CD1c-positive myeloid dendritic cell (primary cell): ENCODE results near the gene CAMTA1.

Experiments used
- DNase-seq: peaks from one replicate; pipeline ENCODE4 v3.0.0-alpha.2; 2016; ENCODE audit errors: extremely low spot score

Gene CAMTA1, protein sequence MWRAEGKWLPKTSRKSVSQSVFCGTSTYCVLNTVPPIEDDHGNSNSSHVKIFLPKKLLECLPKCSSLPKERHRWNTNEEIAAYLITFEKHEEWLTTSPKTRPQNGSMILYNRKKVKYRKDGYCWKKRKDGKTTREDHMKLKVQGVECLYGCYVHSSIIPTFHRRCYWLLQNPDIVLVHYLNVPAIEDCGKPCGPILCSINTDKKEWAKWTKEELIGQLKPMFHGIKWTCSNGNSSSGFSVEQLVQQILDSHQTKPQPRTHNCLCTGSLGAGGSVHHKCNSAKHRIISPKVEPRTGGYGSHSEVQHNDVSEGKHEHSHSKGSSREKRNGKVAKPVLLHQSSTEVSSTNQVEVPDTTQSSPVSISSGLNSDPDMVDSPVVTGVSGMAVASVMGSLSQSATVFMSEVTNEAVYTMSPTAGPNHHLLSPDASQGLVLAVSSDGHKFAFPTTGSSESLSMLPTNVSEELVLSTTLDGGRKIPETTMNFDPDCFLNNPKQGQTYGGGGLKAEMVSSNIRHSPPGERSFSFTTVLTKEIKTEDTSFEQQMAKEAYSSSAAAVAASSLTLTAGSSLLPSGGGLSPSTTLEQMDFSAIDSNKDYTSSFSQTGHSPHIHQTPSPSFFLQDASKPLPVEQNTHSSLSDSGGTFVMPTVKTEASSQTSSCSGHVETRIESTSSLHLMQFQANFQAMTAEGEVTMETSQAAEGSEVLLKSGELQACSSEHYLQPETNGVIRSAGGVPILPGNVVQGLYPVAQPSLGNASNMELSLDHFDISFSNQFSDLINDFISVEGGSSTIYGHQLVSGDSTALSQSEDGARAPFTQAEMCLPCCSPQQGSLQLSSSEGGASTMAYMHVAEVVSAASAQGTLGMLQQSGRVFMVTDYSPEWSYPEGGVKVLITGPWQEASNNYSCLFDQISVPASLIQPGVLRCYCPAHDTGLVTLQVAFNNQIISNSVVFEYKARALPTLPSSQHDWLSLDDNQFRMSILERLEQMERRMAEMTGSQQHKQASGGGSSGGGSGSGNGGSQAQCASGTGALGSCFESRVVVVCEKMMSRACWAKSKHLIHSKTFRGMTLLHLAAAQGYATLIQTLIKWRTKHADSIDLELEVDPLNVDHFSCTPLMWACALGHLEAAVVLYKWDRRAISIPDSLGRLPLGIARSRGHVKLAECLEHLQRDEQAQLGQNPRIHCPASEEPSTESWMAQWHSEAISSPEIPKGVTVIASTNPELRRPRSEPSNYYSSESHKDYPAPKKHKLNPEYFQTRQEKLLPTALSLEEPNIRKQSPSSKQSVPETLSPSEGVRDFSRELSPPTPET (N-terminal part only)

GRCh38 chr1:6785318-6785727 lies at the start of gene CAMTA1:
Gene CAMTA1, plus strand, starts transcription at chr1:6785454. Its CDS starts 77 bp downstream, at chr1:6785531.
- no peak for DNase-seq

DNA sequence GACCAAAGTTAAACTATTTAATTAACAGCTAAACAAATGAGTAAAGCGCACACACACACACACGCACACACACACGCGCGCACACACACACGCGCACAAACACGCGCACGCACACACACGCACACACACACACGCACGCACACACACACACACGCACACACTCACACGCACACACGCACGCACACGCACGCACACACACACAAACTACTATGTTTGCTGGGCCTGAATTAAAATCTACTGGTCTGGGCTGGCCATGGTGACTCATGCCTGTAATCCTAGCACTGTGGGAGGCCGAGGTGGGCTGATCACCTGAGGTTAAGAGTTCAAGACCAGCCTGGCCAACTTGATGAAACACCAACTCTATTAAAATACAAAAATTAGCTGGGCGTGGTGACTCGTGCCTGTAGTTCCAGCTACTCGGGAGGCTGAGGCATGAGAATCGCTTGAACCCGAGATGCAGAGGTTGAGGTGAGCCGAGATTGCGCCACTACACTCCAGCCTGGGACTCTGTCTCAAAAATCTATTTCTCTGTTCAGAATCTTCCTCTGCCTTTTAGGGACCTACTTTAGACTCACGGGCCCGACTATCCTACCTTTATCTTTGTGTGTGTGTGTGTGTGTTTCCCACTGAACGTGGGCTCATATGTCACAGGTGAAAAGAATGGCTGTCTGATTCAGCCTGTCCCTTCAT lies 46.1 kb upstream of the CAMTA1 start:
- DNase-seq = no peak

DNA sequence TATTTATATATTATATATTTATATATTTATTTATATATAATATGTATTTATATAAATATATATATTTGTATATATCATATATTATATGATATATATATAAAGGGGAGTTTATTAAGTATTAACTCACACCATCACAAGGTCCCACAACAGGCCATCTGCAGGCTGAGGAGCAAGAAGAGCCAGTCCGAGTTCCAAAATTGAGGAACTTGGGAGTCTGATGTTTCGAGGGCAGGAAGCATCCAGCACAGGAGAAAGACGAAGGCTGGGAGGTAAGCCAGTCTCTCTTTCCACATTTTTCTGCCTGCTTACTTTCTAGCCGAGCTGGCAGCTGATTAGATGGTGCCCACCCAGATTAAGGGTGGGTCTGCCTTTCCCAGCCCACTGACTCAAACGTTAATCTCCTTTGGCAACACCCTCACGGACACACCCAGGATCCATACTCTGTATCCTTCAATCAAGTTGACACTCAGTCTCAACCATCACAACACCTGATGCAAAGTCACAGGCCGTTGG lies 42.5 kb upstream of the CAMTA1 start:
- peak; percentile 35 for DNase-seq

GRCh38 chr1:6743189-6744101 lies 41.8 kb upstream of the CAMTA1 start:
- peak; percentile 76 for DNase-seq

DNA sequence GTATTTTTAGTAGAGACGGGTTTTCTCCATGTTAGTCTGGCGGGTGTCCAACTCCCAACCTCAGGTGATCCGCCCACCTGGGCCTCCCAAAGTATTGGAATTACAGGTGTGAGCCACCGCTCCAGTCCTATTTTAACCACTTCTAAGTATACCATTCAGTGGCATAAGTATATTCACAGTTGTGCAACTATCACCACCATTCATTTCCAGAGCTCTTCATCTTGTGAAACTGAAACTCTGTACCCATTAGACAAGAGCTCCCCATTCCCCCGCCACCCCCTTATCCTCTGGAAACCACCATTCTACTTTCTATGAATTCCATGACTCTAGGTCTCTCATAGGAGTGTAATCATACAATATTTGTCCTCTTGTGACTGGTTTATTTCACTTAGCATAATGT lies 40.2 kb upstream of the CAMTA1 start:
- DNase-seq = peak; percentile 52

GRCh38 chr1:6747674-6748073 lies 37.6 kb upstream of the CAMTA1 start:
- DNase-seq = peak; percentile 50

DNA sequence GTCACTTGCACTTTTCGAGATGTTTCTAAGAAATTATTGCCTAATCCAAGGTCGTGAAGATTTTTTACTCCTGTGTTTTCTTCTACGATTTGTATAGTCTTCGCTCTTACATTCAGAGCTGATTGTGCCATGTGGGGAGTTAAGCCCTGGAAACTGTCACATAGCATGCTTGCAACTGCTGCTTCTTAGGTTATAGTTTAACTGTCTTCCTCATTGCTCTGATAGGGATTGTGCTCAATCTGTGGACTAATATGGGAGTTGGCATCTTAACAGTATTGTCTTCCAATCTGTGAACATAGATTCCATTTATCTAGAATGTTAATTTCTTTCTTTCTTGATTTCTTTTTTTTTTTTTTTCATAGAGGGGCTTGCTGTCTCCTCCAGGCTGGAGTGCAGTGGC lies 34.8 kb upstream of the CAMTA1 start:
- DNase-seq = no peak

DNA sequence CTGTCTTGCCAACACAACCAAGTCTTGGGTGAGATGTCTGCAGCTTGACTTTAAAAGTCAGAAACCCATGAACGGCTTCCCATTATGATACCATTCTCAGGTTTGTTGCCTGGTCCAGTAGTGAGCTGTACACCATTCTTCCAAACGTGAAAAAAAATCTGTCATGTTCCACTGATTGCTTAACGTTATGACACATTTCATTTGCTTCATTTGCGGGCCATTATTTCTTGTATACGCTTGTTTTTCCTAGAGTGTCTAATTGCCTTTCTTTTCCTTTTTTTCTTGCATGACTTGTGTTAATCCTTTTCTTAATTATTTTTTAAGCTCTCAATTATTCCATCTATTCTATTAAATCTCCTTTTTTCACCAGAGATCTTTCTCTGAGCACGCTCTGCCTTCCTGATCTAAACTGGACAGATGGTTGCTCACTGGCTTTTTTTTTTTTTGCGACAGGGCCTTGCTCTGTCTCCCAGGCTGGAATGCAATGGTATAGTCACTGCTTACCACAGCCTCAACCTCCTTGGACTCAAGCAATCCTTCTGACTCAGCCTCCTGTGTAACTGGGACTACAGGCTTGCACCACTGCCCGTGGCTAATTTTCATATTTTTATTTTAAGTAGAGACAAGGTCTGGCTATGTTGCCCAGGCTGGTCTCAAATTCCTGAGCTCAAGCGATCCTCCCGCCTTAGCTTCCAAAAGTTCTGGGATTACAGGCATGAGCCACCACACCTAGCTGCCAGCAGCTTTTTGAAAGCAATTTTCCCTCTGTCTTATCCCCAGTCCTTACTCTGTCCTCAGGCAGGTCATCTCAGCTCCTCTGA lies 31.7 kb upstream of the CAMTA1 start:
- no peak for DNase-seq

- no peak for DNase-seq
Observed at GRCh38 chr1:6756457-6756856, 28.8 kb upstream of the CAMTA1 start.

DNA sequence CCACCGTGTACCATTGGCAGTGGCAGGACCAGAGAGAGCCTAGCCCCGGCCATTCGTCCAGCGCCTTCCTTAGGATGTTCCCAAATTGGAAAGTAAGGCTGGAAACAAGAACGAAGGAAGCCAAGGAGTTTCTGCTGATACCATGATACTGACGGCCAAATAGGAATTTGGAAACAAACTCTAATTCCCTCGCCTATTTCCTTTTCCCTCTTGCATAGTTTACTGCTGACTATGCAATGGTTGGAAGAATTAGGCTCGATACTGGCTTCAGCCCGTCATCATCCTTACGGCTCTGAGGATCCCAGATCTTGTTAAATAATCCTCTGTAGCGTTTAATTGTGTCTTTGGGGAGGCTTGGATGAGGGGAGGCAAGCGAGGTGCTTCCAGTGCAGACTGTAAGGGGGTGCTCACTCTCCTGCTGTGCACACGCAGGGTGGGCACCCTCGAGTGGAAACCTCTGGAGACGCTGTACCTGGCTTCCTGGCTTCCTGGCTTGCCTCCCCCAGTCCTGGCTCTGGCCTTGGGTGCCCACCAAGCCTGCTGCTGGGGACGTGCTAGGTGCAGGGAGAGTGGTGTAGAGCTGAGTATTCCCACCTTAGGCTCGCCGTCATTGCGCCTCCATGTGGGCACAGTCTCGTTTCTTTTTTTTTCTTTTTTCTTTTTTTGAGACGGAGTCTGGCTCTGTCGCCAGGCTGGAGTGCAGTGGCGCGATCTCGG lies 27.4 kb upstream of the CAMTA1 start:
- no peak for DNase-seq

- DNase-seq = no peak
Observed at GRCh38 chr1:6761196-6761737, 24.0 kb upstream of the CAMTA1 start.

DNA sequence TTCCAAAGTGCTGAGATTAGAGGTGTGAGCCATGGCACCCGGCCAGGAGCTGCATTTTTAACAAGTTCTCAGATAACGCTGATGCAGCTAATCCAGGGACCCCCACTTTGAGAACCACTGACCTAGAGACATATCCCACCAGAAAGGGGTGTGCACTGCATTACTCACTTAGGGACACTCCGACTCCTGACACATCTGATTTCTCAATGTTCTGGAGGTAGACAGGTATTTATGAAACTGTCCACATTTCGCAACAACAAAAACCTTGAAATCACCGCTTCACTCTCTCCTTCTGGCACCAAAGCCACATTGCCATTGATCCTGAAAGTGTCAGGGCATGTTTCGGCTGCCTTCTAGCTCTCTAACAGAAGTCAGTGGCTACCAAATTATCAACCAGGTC lies 23.2 kb upstream of the CAMTA1 start:
- no peak for DNase-seq

DNA sequence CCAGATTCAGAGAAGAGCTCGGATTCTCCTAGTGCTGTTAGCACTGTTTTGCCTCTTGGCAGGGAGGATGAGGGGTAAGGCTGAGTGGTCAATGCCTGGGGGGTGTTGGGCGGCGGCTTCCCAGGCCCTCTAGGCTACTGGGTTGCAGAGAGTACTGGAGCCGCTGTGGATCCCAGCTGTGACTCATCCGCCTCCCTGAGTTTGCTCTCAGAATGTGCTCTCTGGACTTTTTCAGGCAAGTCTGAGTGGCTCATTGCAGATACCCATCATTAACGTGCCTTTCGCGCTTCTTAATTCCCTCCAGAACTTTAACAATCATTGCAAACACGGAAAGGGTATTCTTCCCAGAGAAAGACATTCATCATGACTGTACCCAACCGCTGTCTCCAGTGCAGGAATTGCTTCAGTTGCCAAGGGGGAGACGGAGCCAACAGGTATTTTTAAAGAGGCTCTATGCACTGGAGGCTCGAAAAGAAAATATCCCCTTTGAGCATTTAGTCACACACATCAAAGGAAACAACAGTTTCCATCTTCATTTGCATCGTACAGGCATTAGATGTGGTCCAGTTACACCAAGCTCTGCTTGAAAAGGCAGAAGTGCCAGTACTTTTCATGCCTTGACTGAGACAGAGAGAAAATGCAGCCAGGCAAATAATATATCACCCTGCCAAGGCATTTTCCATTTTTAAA lies 14.4 kb upstream of the CAMTA1 start:
- no peak for DNase-seq

- DNase-seq = no peak
Observed at GRCh38 chr1:6771441-6771769, 13.8 kb upstream of the CAMTA1 start.

- no peak for DNase-seq
Observed at GRCh38 chr1:6774381-6774780, 10.9 kb upstream of the CAMTA1 start.

DNA sequence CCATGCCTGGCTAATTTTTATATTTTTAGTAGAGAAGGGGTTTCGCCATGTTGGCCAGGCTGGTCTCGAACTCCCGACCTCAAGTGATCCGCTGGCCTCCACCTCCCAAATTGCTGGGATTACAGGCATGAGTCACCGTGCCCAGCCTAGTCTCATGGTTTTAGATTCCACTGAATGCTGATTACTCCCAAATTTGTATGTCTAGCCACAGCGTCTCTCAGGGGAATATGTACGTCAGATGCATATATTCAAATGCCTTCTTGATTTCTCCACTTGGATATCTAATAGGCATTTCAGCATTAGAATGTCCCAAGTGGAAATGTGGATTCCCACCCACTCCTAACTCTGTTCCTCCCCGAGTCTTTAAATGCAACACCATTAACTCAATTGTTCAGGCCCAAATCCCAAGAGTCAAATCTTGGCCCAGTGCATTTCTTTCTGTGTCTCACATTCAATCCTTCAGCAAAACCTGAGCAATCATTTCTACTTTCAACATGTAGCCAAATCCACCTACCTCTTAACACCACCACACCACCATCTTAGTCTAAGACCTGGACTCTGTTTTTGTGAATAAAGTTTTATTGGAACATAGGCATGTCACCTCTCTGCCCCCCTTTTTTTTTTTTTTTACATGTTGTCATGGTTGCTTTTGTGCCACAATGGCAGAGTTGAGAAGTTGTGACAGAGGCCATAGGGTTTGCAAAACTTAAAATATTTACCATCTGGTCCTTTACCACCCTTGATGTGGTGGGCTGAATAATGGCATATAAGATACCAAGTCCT lies 9.8 kb upstream of the CAMTA1 start:
- DNase-seq = no peak

DNA sequence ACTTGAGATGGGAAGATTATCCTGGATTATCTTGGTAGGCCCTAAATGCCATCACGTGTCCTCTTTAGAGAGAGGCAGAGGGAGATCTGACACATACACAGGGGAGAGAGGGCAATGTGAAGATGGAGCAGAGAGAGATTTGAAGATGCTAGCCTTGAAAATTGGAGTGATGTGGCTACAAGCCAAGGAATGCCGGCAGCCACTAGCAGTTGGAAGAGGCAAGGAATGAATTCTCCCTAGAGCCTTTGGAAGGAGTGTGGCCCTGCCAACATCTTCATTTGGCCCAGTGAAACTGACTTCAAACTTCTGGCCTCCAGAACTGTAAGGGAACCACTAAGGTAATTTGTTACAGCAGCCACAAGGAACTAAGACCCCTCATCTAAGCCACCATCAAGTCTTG lies 8.9 kb upstream of the CAMTA1 start:
- DNase-seq = no peak
